SK-N-DZ (cell line): Measurements from ENCODE around the gene FBXW2.

Source experiments
- DNase-seq: peaks from one replicate; pipeline ENCODE4 v3.0.0-alpha.2; 2015; ENCODE audit warnings: low spot score

The FBXW2 gene

GRCh38 chr9:120714846-120715388 is 78.3 kb downstream of the FBXW2 start:
- DNase-seq = peak; percentile 47

GRCh38 chr9:120714088-120714845 is 78.9 kb downstream of the FBXW2 start, which contains the start of gene MEGF9:
TSS of gene MEGF9 (minus strand) at chr9:120714470. CDS start at chr9:120714358, 112 bp downstream.
- DNase-seq = peak; percentile 97

GRCh38 chr9:120713257-120714087 is 79.7 kb downstream of the FBXW2 start:
- DNase-seq = no peak

GRCh38 chr9:120712539-120713031 is 80.6 kb downstream of the FBXW2 start:
- no peak for DNase-seq

GRCh38 chr9:120711841-120712538 is 81.2 kb downstream of the FBXW2 start:
- DNase-seq = no peak

GRCh38 chr9:120711354-120711753 is 81.9 kb downstream of the FBXW2 start:
- DNase-seq = no peak

GRCh38 chr9:120710110-120710981 is 82.9 kb downstream of the FBXW2 start:
- no peak for DNase-seq

- DNase-seq = no peak
Observed at GRCh38 chr9:120708526-120709224, 84.5 kb downstream of the FBXW2 start.

- DNase-seq = no peak
Observed at GRCh38 chr9:120707170-120707569, 86.0 kb downstream of the FBXW2 start.
